Tibial nerve (tissue), 4 donors: ENCODE results near the gene AKR1C2.

Source experiments
- CTCF ChIP-seq, 5 experiments: fragments of 200-600 bp in 3 of 5; fragments of 450-650 bp in 2 of 5; sonication (generic) in 3 of 5; IDR thresholded peaks; one replicate each; pipeline ENCODE4 v1.5.1; 2016 to 2019; ENCODE audit warnings: antibody characterized with exemption in 5 of 5, mild to moderate bottlenecking in 3 of 5, moderate library complexity in 2 of 5
- EP300 ChIP-seq, 2 donors: sonication (generic); formaldehyde crosslinking; IDR thresholded peaks; one replicate each; pipeline ENCODE4 v1.6.1; 2017; ENCODE audit warnings: antibody characterized with exemption in 2 of 2, mild to moderate bottlenecking in 1 of 2
- POLR2A ChIP-seq, 2 donors: fragments of 450-650 bp; IDR thresholded peaks; one replicate each; pipeline ENCODE4 v1.6.1; 2017; ENCODE audit warnings: antibody characterized with exemption in 2 of 2, mild to moderate bottlenecking in 2 of 2, moderate library complexity in 2 of 2

- TF ChIP-seq CTCF (IDR thresholded peaks at IDR 0.05) (no peak), POLR2A (IDR thresholded peaks at IDR 0.05) (no peak), EP300 (IDR thresholded peaks at IDR 0.05) (no peak)
These were observed 39.3 kb upstream of the AKR1C2 start for GRCh38 chr10:5042922-5043321.
